ENCODE measurements around the gene REXO5. TPM values are rescaled to one million over a fixed set of nuclear protein-coding genes. Genes with fewer than 3 reads are reported as not detected.
"Not testable (repeated sequence)": the region's sequence is repeated elsewhere in the genome, so short reads cannot be mapped to it uniquely, and the experiment has no call there.

REXO5 gene
- total RNA-seq, 4 donors from 2014 or later, result 4.1 to 17.5 (median 6.4) TPM

DNA sequence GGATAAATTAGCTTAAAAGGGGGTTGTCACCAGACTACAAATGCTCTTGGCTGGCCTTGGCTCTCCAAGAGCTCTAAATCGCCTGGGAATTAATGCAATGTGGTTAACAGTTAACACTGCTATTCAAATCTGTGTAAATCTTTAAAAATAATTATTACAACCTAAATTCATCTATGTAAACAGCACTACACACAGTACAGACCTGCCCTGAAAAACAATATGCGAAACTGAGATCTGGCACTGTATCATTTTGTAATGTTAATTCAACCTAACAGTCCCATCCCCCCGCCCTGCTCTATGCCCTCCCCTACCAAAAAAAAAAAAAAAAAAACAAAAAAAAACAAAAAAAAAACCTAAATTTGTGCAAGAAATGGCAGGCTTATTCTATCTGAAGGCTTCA lies 52.9 kb downstream of the REXO5 start:
- Histone ChIP-seq H3K27me3 (no peaks in the 10 kb centered on the region), H3K9me3 (no peaks in the 10 kb centered on the region), H3K4me1 (no peaks in the 10 kb centered on the region), H3K27ac (peak overlapping the region in 1 of 4 donors; percentile 6), H3K4me3 (no peak overlapping the region), H3K36me3 (peaks cover 0 to 8% (median 0%) of the 10 kb centered on the region in 4 donors)
- intact Hi-C loops (cut with DNase I; ENCODE audit: low total_unique reads) (no loop called here), in situ Hi-C loops (cut with MboI; ENCODE audit: low pct_ligation_motif_present in 1 of 4, low pct_unique_long_range_greater_than_20kb in 1 of 4, low sequenced_read_pairs in 3 of 4) (no loop called here)
- no peak for DNase-seq
- TF ChIP-seq POLR2A (IDR thresholded peaks at IDR 0.05) (no peak), EP300 (IDR thresholded peaks at IDR 0.05; ENCODE audit: low read depth) (no peak), POLR2AphosphoS5 (IDR thresholded peaks at IDR 0.05) (no peak)
- TF ChIP-seq, protein P1, sequence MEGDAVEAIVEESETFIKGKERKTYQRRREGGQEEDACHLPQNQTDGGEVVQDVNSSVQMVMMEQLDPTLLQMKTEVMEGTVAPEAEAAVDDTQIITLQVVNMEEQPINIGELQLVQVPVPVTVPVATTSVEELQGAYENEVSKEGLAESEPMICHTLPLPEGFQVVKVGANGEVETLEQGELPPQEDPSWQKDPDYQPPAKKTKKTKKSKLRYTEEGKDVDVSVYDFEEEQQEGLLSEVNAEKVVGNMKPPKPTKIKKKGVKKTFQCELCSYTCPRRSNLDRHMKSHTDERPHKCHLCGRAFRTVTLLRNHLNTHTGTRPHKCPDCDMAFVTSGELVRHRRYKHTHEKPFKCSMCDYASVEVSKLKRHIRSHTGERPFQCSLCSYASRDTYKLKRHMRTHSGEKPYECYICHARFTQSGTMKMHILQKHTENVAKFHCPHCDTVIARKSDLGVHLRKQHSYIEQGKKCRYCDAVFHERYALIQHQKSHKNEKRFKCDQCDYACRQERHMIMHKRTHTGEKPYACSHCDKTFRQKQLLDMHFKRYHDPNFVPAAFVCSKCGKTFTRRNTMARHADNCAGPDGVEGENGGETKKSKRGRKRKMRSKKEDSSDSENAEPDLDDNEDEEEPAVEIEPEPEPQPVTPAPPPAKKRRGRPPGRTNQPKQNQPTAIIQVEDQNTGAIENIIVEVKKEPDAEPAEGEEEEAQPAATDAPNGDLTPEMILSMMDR (IDR thresholded peaks at IDR 0.05), result no peak
- 90 to 92% methylated on average over 2 to 3 of the region's 3 CpGs for WGBS, 2 donors (ENCODE audit: low coverage in 1 of 2)

DNA sequence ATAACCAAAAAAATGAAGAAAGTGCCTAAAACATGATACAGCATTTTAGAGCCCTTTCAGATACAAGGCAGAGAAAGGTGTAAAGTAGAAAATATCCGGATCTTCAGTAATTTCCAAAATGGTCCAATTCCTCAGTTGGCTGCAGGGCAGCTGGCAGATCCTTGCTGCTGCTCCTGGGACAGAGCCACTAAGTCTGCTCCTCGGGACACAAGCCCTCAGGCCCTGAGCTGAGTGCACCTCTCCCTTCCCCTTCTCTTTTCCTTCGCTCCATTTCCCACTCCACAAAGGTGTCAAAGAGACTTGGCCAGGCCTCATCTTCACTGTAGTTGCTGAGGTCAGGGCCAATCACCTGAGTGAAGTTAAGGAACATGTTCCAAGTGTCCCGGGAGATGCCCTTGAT lies 53.4 kb downstream of the REXO5 start:
- TF ChIP-seq POLR2A (IDR thresholded peaks at IDR 0.05) (no peak), POLR2AphosphoS5 (IDR thresholded peaks at IDR 0.05) (no peak), EP300 (IDR thresholded peaks at IDR 0.05; ENCODE audit: low read depth) (no peak)
- TF ChIP-seq, protein P1 (IDR thresholded peaks at IDR 0.05), result no peak
- intact Hi-C loops (cut with DNase I; ENCODE audit: low total_unique reads) (no loop called here), in situ Hi-C loops (cut with MboI; ENCODE audit: low pct_ligation_motif_present in 1 of 4, low pct_unique_long_range_greater_than_20kb in 1 of 4, low sequenced_read_pairs in 3 of 4) (no loop called here)
- H3K36me3 ChIP-seq, result peaks cover 0 to 8% (median 0%) of the 10 kb centered on the region in 4 donors
- WGBS, 2 donors (ENCODE audit: low coverage in 1 of 2), result 75 to 80% methylated on average over 2 to 4 of the region's 4 CpGs
- H3K4me1 ChIP-seq, result no peaks in the 10 kb centered on the region
- no peaks in the 10 kb centered on the region for H3K27me3 ChIP-seq
- DNase-seq, result no peak
- peak overlapping the region in 1 of 4 donors; percentile 6 for H3K27ac ChIP-seq
- H3K9me3 ChIP-seq, result no peaks in the 10 kb centered on the region
- no peak overlapping the region for H3K4me3 ChIP-seq

DNA sequence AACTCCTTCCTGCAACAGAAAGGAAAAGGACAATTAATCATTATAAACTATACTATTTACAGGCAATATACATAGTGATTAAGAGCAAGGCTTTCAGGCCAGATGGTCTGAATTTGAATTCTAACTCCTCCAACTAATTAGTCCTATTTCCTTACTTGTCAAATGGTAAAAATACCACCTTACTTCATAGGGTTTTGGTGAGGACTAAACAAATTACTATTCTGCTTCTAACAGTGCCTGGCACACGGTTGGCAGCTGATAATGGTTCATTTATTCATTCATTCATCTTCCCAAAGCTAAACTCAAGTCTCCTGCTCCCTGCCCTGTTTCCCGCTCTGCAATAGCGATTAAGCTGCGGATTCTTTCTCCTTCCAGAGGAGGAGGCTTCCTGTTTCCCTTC lies 54.0 kb downstream of the REXO5 start:
- TF ChIP-seq, protein P1 (IDR thresholded peaks at IDR 0.05), result no peak
- TF ChIP-seq POLR2AphosphoS5 (IDR thresholded peaks at IDR 0.05), result no peak
- no peak for TF ChIP-seq POLR2A (IDR thresholded peaks at IDR 0.05)
- TF ChIP-seq EP300 (IDR thresholded peaks at IDR 0.05; ENCODE audit: low read depth), result no peak
- Histone ChIP-seq H3K4me1 (peaks cover under 1 to 4% (median 2%) of the 10 kb centered on the region in 4 donors), H3K27me3 (no peaks in the 10 kb centered on the region), H3K4me3 (no peak overlapping the region), H3K9me3 (no peaks in the 10 kb centered on the region), H3K36me3 (peaks cover 0 to 8% (median 0%) of the 10 kb centered on the region in 4 donors), H3K27ac (no peak overlapping the region)
- 90 to 94% methylated on average over 4 of the region's 4 CpGs for WGBS, 2 donors (ENCODE audit: low coverage in 1 of 2)
- no peak for DNase-seq
- in situ Hi-C loops (cut with MboI; ENCODE audit: low pct_ligation_motif_present in 1 of 4, low pct_unique_long_range_greater_than_20kb in 1 of 4, low sequenced_read_pairs in 3 of 4) (no loop called here), intact Hi-C loops (cut with DNase I; ENCODE audit: low total_unique reads) (no loop called here)

DNA sequence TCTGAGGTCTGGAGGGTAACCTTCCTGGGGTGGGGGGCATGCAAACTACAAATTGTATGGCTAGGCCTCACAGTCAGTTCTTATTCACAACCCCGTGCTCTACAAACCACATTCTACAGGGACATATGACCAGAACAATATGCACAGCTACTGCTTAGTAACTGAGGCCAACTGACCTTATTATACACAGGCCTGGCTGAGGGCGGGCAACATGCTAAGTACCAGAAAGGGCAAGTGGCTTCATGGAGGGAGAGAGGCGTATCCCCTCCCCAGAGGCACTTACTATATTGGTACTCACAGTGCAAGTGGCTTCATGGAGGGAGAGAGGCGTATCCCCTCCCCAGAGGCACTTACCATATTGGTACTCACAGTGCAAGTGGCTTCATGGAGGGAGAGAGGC lies 54.7 kb downstream of the REXO5 start:
- peaks cover 4 to 10% (median 8%) of the 10 kb centered on the region in 4 donors for H3K4me1 ChIP-seq
- intact Hi-C loops (cut with DNase I; ENCODE audit: low total_unique reads); H3K36me3 ChIP-seq; H3K9me3 ChIP-seq; DNase-seq; H3K27me3 ChIP-seq; H3K4me3 ChIP-seq; H3K27ac ChIP-seq; in situ Hi-C loops (cut with MboI; ENCODE audit: low pct_ligation_motif_present in 1 of 4, low pct_unique_long_range_greater_than_20kb in 1 of 4, low sequenced_read_pairs in 3 of 4): not testable (repeated sequence)
- 93 to 100% methylated on average over 1 to 4 of the region's 4 CpGs for WGBS, 2 donors (ENCODE audit: low coverage in 1 of 2)
